ENCODE measurements around the gene PPIE.

The PPIE gene

GRCh38 chr1:39805385-39805784 is 66.7 kb downstream of the PPIE start:
- DNase-seq (ENCODE audit: low read depth) = no peak

DNA sequence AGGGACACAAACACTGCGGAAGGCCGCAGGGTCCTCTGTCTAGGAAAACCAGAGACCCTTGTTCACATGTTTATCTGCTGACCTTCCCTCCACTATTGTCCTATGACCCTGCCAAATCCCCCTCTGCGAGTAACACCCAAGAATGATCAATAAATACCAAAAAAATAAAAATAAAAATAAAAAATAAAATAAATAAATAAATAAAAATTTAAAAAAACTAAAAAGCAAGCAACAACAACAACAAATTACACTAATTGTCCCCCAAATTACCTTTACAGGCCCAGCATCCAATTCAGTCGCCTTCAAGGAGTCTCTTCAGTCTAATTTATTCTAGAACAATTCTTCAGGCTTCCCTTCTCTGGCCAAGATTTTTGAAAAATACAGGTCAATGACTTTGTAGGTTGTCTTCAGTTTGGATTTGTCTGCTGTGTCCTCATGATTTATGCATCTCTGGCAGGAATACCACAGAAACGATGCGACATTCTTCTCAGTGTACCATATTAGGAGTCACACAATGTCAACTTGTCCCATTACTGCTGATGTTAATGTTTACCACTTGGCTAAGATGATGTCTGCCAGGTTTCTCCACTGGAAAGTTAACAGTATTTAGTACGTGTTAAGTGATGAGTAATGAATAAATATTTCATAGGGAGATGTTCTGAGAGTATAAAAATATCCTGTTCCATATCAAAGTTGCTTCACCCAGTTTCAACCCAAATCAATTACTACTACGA is 70.3 kb downstream of the PPIE start:
- no peak for DNase-seq (ENCODE audit: low read depth)

GRCh38 chr1:39812913-39813312 is 74.2 kb downstream of the PPIE start:
- DNase-seq (ENCODE audit: low read depth) = no peak
